A549 (cell line): ENCODE measurements around the gene LMF1. TPM values are rescaled to one million over a fixed set of nuclear protein-coding genes. Genes with fewer than 3 reads are reported as not detected.

Experiments
- ATAC-seq, 2 experiments: fragments of 200-7000 bp in 1 of 2; fragments of >200 bp in 1 of 2; cut with Nextera tagmentation in 1 of 2; cut with Tn5 transposase in 1 of 2; 3 replicates each; pipeline versions ENCODE4 v1.8.0 to v1.9.1; 2018 to 2020; ENCODE audit warnings: mild to moderate bottlenecking in 1 of 2, moderate library complexity in 1 of 2
- CTCF ChIA-PET: fragments of 300-600 bp; sonication (Branson Sonifier 250); formaldehyde crosslinking; extraction: SDS; loops from one replicate; lab custom pipeline; 2021; ENCODE audit warnings: antibody characterized with exemption, inconsistent platforms; lab: Yijun Ruan, JAX
- POLR2A ChIA-PET: fragments of 350-600 bp; formaldehyde crosslinking; extraction: SDS; loops from one replicate; lab custom pipeline; 2021; ENCODE audit warnings: antibody characterized with exemption, inconsistent platforms; lab: Yijun Ruan, JAX
- DNase-seq, 2 experiments: peaks; one replicate each; pipeline versions ENCODE4 v3.0.0 to v3.0.0-alpha.2; 2011 to 2016; ENCODE audit warnings: low read depth in 1 of 2, low spot score in 1 of 2
- FAIRE-seq: peaks from 2 replicates; lab custom pipeline; 2011; peaks lifted over from hg19 to GRCh38; lab: Jason Lieb, UNC
- H3K27ac ChIP-seq, 2 experiments: fragments of >200 bp; sonication (Bioruptor Twin); formaldehyde crosslinking; 3 replicates each; pipeline ENCODE4 v1.5.1; 2016 to 2017
- H3K4me1 ChIP-seq: fragments of >200 bp; sonication (Bioruptor Twin); formaldehyde crosslinking; 3 replicates; pipeline ENCODE4 v1.6.1; 2016
- H3K4me2 ChIP-seq: fragments of >200 bp; sonication (Bioruptor Twin); formaldehyde crosslinking; 3 replicates; pipeline ENCODE4 v1.6.1; 2016
- H3K4me3 ChIP-seq: fragments of >200 bp; sonication (Bioruptor Twin); formaldehyde crosslinking; 3 replicates; pipeline ENCODE4 v1.5.1; 2016
- H3K9me3 ChIP-seq: fragments of >200 bp; sonication (Bioruptor Twin); formaldehyde crosslinking; 3 replicates; pipeline ENCODE4 v1.6.1; 2016
- BCL3 ChIP-seq: fragments of >200 bp; sonication (Bioruptor Twin); formaldehyde crosslinking; IDR thresholded peaks from 3 replicates; pipeline ENCODE4 v1.6.1; 2016
- BHLHE40 ChIP-seq: IDR thresholded peaks from 2 replicates; pipeline ENCODE4 v1.6.1; 2012; ENCODE audit warnings: low read depth, low read length, inconsistent platforms
- CBX2 ChIP-seq: fragments of 200-600 bp; sonication (generic); IDR thresholded peaks from 2 replicates; pipeline ENCODE4 v1.6.1; 2016; ENCODE audit warnings: low read depth, mild to moderate bottlenecking, borderline replicate concordance
- CBX8 ChIP-seq: fragments of 200-600 bp; sonication (generic); IDR thresholded peaks from 2 replicates; pipeline ENCODE4 v1.6.1; 2016
- CHD4 ChIP-seq: fragments of 200-600 bp; sonication (generic); IDR thresholded peaks from 2 replicates; pipeline ENCODE4 v1.6.1; 2016; ENCODE audit warnings: antibody characterized with exemption, mild to moderate bottlenecking, borderline replicate concordance
- EHF ChIP-seq: fragments of 250-450 bp; sonication (Bioruptor Pico); IDR thresholded peaks from 2 replicates; pipeline ENCODE4 v1.5.0; 2020; ENCODE audit warnings: mild to moderate bottlenecking
- EHMT2 ChIP-seq: fragments of 200-600 bp; sonication (generic); IDR thresholded peaks from 2 replicates; pipeline ENCODE4 v1.6.1; 2016; ENCODE audit warnings: antibody characterized with exemption, low read depth, mild to moderate bottlenecking, moderate library complexity
- FOSB ChIP-seq: fragments of 250-450 bp; sonication (Bioruptor Pico); IDR thresholded peaks from 2 replicates; pipeline ENCODE4 v1.5.0; 2020; ENCODE audit warnings: mild to moderate bottlenecking, moderate library complexity
- FOXS1 ChIP-seq: fragments of 250-450 bp; sonication (Bioruptor Pico); IDR thresholded peaks from 2 replicates; pipeline ENCODE4 v1.5.0; 2020; ENCODE audit warnings: mild to moderate bottlenecking, moderate library complexity
- GATA3 ChIP-seq: IDR thresholded peaks from 2 replicates; pipeline ENCODE4 v1.6.1; 2012; ENCODE audit warnings: borderline replicate concordance
- HDAC2 ChIP-seq: fragments of 200-600 bp; sonication (generic); IDR thresholded peaks from 2 replicates; pipeline ENCODE4 v1.6.1; 2016
- HEYL ChIP-seq: fragments of 250-450 bp; sonication (Bioruptor Pico); IDR thresholded peaks from 2 replicates; pipeline ENCODE4 v1.8.0; 2021; ENCODE audit warnings: mild to moderate bottlenecking, moderate library complexity
- HOXA7 ChIP-seq: fragments of 250-450 bp; sonication (Bioruptor Pico); IDR thresholded peaks from 2 replicates; pipeline ENCODE4 v1.5.0; 2020; ENCODE audit warnings: mild to moderate bottlenecking, moderate library complexity
- HOXB5 ChIP-seq: fragments of 250-450 bp; sonication (Bioruptor Pico); IDR thresholded peaks from 2 replicates; pipeline ENCODE4 v1.5.0; 2020; ENCODE audit warnings: mild to moderate bottlenecking, moderate library complexity
- JUNB ChIP-seq: fragments of >200 bp; sonication (Bioruptor Twin); formaldehyde crosslinking; IDR thresholded peaks from 2 replicates; pipeline ENCODE4 v1.6.1; 2016
- MAFK ChIP-seq: fragments of 450-650 bp; IDR thresholded peaks from 2 replicates; pipeline ENCODE4 v1.6.1; 2014; ENCODE audit not compliant: partially characterized antibody
- MAZ ChIP-seq: fragments of 150-350 bp; IDR thresholded peaks from 2 replicates; pipeline ENCODE4 v1.6.1; 2014; ENCODE audit warnings: antibody characterized with exemption, low read depth, low read length, borderline replicate concordance
- NPAS2 ChIP-seq: fragments of 250-450 bp; sonication (Bioruptor Pico); IDR thresholded peaks from 2 replicates; pipeline ENCODE4 v1.8.0; 2022; ENCODE audit warnings: mild to moderate bottlenecking, moderate library complexity, borderline replicate concordance
- NR3C1 ChIP-seq: fragments of >200 bp; sonication (Bioruptor Twin); formaldehyde crosslinking; IDR thresholded peaks from 3 replicates; pipeline ENCODE4 v1.6.1; 2017
- PHF8 ChIP-seq: fragments of 200-600 bp; sonication (generic); IDR thresholded peaks from 2 replicates; pipeline ENCODE4 v1.6.1; 2016; ENCODE audit warnings: low read depth, mild to moderate bottlenecking, antibody characterized with exemption, moderate library complexity, borderline replicate concordance
- RARB ChIP-seq: fragments of 250-450 bp; sonication (Bioruptor Pico); IDR thresholded peaks from 2 replicates; pipeline ENCODE4 v1.8.0; 2021; ENCODE audit warnings: mild to moderate bottlenecking, moderate library complexity
- RCOR1 ChIP-seq: fragments of 150-350 bp; IDR thresholded peaks from 2 replicates; pipeline ENCODE4 v1.6.1; 2014; ENCODE audit warnings: antibody characterized with exemption, low read length, low read depth
- RFX5 ChIP-seq: fragments of 450-650 bp; IDR thresholded peaks from 2 replicates; pipeline ENCODE4 v1.7.1; 2014; ENCODE audit warnings: antibody characterized with exemption, mild to moderate bottlenecking, moderate library complexity
- TFCP2L1 ChIP-seq: fragments of 250-450 bp; sonication (Bioruptor Pico); IDR thresholded peaks from 2 replicates; pipeline ENCODE4 v1.5.0; 2021; ENCODE audit warnings: mild to moderate bottlenecking
- ZNF302 ChIP-seq: fragments of 250-450 bp; sonication (Bioruptor Pico); IDR thresholded peaks from 2 replicates; pipeline ENCODE4 v1.9.0; 2021; ENCODE audit warnings: inconsistent platforms, mild to moderate bottlenecking, moderate library complexity
- WGBS: methylation state at CpG from one replicate; pipeline ENCODE4 v1.1.6; 2017; ENCODE audit errors: missing lambda C conversion rate; 5-methylcytosine and 5-hydroxymethylcytosine counted together
- polyA plus RNA-seq, 4 experiments: library from polyadenylated mRNA; depleted of rRNA in 3 of 4; stranded (reverse); fragments of >200 nt; fragmentation: RNase III in 1 of 4; extraction: RNeasy Plus Mini Kit Qiagen cat#74134 plus additional on column Dnase treatment in 1 of 4; gene quantifications; 2 replicates in 3 of 4; 3 replicates in 1 of 4; pipeline ENCODE4 v1.2.3, GENCODE V29; 2011 to 2017
- TF ChIP-seq, protein P1 (sequence below): IDR thresholded peaks from 2 replicates; pipeline ENCODE4 v1.6.1; 2012
- TF ChIP-seq, protein P2 (sequence below): fragments of >200 bp; sonication (Bioruptor Twin); formaldehyde crosslinking; IDR thresholded peaks from 3 replicates; pipeline ENCODE4 v1.5.1; 2016
- TF ChIP-seq, protein P3 (sequence below): IDR thresholded peaks from 2 replicates; pipeline ENCODE4 v1.6.1; 2012; ENCODE audit warnings: low read depth, borderline replicate concordance

LMF1 gene
- polyA plus RNA-seq, 2 of the 4 experiments (the other 2 are of a cell fraction) = 8.8 to 10.9 TPM

DNA sequence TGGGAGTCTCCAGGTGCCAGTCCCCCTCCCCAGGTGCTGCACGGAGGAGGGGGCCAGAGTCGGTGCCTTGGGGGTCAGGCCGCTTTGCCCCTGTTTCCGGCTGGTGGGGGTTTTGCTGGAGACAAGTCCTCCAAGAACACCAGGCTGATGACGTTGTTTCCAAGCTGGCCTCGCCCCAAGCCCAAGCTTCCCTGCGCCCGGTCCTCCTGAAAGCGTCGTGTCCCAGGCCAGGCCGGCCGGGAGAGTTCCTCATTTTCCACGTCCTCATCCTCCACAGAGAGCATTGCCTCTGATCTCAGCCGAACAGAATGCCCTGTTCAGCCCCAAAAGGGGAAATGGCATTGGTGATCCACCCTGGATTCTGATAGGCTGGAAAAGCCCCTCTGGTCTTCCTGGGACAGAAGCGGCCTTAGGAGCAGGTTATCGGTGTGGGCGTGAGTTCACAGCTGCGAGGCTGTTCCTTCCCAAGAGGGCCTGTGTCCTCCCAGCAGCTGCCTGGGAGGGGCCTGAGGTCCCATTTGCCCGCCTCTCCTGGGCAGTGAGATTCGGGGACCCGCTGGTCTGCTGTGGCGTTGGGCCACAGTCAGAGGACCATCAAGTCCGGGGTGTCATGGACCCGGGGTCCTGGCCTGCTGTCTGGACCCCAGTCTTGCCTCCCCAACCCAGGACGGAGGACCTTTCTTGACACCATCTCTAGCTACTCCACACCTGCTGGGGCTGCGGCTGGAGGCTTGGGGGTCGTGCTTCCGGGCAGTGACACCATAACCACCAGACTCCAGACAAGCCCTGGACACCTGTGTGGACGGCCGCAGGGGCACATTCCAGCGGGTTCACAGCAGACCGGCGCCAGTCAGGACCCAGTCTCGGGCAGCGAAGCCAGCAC, 17.9 kb upstream of the LMF1 start:
- no peak for FAIRE-seq
- CTCF ChIA-PET = interaction anchor here (1.0 to 1.1 kb wide), 3 partner anchors 12 to 18 kb away, joined by 3 read pairs; no protein-coding TSS in a partner anchor
- no peaks in the 10 kb centered on the region for H3K4me1 ChIP-seq
- no peak overlapping the region for H3K4me2 ChIP-seq
- no peak for DNase-seq
- H3K27ac ChIP-seq = no peak overlapping the region
- no peaks in the 10 kb centered on the region for H3K9me3 ChIP-seq
- WGBS = 70% methylated on average over 18 of the region's 35 CpGs
- TF ChIP-seq, protein P1, sequence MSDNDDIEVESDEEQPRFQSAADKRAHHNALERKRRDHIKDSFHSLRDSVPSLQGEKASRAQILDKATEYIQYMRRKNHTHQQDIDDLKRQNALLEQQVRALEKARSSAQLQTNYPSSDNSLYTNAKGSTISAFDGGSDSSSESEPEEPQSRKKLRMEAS = no peak
- no peak for TF ChIP-seq RARB (CRISPR knock-in tag)
- no peak for TF ChIP-seq HOXB5
- no peak for TF ChIP-seq CBX8
- no peak for TF ChIP-seq HEYL (CRISPR knock-in tag)
- TF ChIP-seq BHLHE40 = no peak
- TF ChIP-seq FOSB (CRISPR knock-in tag) = no peak
- TF ChIP-seq, all 56 proteins: peak for 0
- no peak for ATAC-seq
- H3K4me3 ChIP-seq = no peak overlapping the region
- POLR2A ChIA-PET = no interaction called here

- no peaks in the 10 kb centered on the region for H3K4me1 ChIP-seq
- WGBS = 97% methylated on average over 14 of the region's 17 CpGs
- no peak for ATAC-seq
- no peak overlapping the region for H3K4me3 ChIP-seq
- TF ChIP-seq HEYL (CRISPR knock-in tag) = no peak
- no peak for TF ChIP-seq TFCP2L1
- TF ChIP-seq, protein P2, sequence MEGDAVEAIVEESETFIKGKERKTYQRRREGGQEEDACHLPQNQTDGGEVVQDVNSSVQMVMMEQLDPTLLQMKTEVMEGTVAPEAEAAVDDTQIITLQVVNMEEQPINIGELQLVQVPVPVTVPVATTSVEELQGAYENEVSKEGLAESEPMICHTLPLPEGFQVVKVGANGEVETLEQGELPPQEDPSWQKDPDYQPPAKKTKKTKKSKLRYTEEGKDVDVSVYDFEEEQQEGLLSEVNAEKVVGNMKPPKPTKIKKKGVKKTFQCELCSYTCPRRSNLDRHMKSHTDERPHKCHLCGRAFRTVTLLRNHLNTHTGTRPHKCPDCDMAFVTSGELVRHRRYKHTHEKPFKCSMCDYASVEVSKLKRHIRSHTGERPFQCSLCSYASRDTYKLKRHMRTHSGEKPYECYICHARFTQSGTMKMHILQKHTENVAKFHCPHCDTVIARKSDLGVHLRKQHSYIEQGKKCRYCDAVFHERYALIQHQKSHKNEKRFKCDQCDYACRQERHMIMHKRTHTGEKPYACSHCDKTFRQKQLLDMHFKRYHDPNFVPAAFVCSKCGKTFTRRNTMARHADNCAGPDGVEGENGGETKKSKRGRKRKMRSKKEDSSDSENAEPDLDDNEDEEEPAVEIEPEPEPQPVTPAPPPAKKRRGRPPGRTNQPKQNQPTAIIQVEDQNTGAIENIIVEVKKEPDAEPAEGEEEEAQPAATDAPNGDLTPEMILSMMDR = no peak
- TF ChIP-seq FOXS1 (CRISPR knock-in tag) = no peak
- TF ChIP-seq ZNF302 (CRISPR knock-in tag) = no peak
- TF ChIP-seq RFX5 = no peak
- no peak for TF ChIP-seq HDAC2
- no peak for TF ChIP-seq JUNB
- TF ChIP-seq GATA3 = no peak
- no peak for TF ChIP-seq PHF8
- no peak for TF ChIP-seq NR3C1
- TF ChIP-seq, protein P3, sequence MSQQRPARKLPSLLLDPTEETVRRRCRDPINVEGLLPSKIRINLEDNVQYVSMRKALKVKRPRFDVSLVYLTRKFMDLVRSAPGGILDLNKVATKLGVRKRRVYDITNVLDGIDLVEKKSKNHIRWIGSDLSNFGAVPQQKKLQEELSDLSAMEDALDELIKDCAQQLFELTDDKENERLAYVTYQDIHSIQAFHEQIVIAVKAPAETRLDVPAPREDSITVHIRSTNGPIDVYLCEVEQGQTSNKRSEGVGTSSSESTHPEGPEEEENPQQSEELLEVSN = no peak
- CTCF ChIA-PET = interaction anchor here (1.1 kb wide), 1 partner anchor 11 kb away, joined by 3 read pairs; no protein-coding TSS in a partner anchor
- no peak for DNase-seq
- H3K9me3 ChIP-seq = no peaks in the 10 kb centered on the region
- POLR2A ChIA-PET = no interaction called here
- FAIRE-seq = no peak
- H3K27ac ChIP-seq = no peak overlapping the region
- H3K4me2 ChIP-seq = no peak overlapping the region
Observed at GRCh38 chr16:987906-988305, 17.1 kb upstream of the LMF1 start.

DNA sequence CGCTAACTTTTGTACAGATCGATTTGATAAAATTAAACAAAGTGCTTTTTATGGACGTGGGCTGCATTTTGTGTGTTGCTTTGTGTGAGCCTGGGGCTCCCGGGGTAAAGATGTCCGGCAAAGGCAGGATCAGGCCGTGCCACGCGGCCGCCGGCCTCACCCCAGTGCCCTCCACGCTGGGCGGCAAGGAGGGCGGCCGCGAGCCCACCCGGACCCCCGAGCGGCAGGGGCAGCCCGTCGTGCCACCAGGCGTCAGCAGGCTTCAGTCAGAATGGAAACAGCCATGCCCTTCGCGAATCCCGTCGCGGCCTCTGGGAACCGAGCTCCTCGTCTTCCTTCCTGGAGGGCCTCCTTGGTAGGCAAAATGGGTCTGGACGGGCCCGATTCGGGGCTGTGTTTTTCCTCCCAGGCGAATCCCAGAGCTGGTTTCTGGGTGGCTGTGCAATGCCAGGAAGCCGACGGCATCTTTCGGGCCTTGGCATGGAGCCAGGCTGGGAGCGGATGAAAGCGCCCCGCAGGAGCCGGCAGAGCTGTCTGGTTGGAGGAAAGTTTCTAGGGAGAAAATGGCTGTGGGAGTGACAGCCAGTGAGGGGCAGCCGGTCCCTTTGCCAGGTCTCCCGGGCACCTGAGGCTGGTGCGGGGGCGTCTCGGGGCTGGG, 16.3 kb upstream of the LMF1 start:
- ATAC-seq = no peak
- H3K4me3 ChIP-seq = no peak overlapping the region
- DNase-seq = no peak
- POLR2A ChIA-PET = interaction anchor here (0.6 kb wide), 1 partner anchor 23 kb away, joined by 8 read pairs; no protein-coding TSS in a partner anchor
- H3K9me3 ChIP-seq = no peaks in the 10 kb centered on the region
- H3K27ac ChIP-seq = no peak overlapping the region
- no peak for FAIRE-seq
- no peak overlapping the region for H3K4me2 ChIP-seq
- H3K4me1 ChIP-seq = peaks cover 3% of the 10 kb centered on the region
- CTCF ChIA-PET = no interaction called here
- no peak for TF ChIP-seq ZNF302 (CRISPR knock-in tag)
- TF ChIP-seq, protein P3 = no peak
- TF ChIP-seq HOXA7 (CRISPR knock-in tag) = no peak
- no peak for TF ChIP-seq NPAS2 (CRISPR knock-in tag)
- no peak for TF ChIP-seq NR3C1
- no peak for TF ChIP-seq EHF (CRISPR knock-in tag)
- TF ChIP-seq CHD4 = no peak
- TF ChIP-seq BCL3 = no peak
- no peak for TF ChIP-seq MAFK
- TF ChIP-seq EHMT2 = no peak
- TF ChIP-seq HDAC2 = no peak
- no peak for TF ChIP-seq RCOR1
- no peak for TF ChIP-seq CBX2
- no peak for TF ChIP-seq MAZ
- no peak for TF ChIP-seq CBX8
- WGBS = 70% methylated on average over 32 of the region's 44 CpGs
